ENCODE measurements around the gene TPGS2.

The TPGS2 gene

GRCh38 chr18:36757991-36758390, 70.8 kb downstream of the TPGS2 start:
- H3K4me3 ChIP-seq (ENCODE audit: low read length): no peak overlapping the region
- no peak for DNase-seq (ENCODE audit: low read depth)
- no peak for TF ChIP-seq CTCF (conservative IDR thresholded peaks at IDR 0.05; ENCODE audit: low read depth, low read length)

GRCh38 chr18:36757081-36757480, 71.7 kb downstream of the TPGS2 start:
- H3K4me3 ChIP-seq (ENCODE audit: low read length): no peak overlapping the region
- peak; percentile 16 for DNase-seq (ENCODE audit: low read depth)
- TF ChIP-seq CTCF (conservative IDR thresholded peaks at IDR 0.05; ENCODE audit: low read depth, low read length): peak; percentile 72

GRCh38 chr18:36756242-36756641, 72.6 kb downstream of the TPGS2 start:
- no peak overlapping the region for H3K4me3 ChIP-seq (ENCODE audit: low read length)
- peak; percentile 28 for DNase-seq (ENCODE audit: low read depth)
- TF ChIP-seq CTCF (conservative IDR thresholded peaks at IDR 0.05; ENCODE audit: low read depth, low read length): no peak

- DNase-seq (ENCODE audit: low read depth): no peak
- no peak for TF ChIP-seq CTCF (conservative IDR thresholded peaks at IDR 0.05; ENCODE audit: low read depth, low read length)
Observed at GRCh38 chr18:36752929-36753865, 75.6 kb downstream of the TPGS2 start.

GRCh38 chr18:36745219-36745975, 83.4 kb downstream of the TPGS2 start:
- DNase-seq (ENCODE audit: low read depth): no peak
- no peak overlapping the region for H3K4me3 ChIP-seq (ENCODE audit: low read length)
- TF ChIP-seq CTCF (conservative IDR thresholded peaks at IDR 0.05; ENCODE audit: low read depth, low read length): no peak

More at GRCh38 chr18:36752929-36753865, 75.6 kb downstream of the TPGS2 start:
- H3K4me3 ChIP-seq (ENCODE audit: low read length): no peak overlapping the region

GRCh38 chr18:36744261-36744876, 84.4 kb downstream of the TPGS2 start:
- TF ChIP-seq CTCF (conservative IDR thresholded peaks at IDR 0.05; ENCODE audit: low read depth, low read length): no peak
- no peak for DNase-seq (ENCODE audit: low read depth)
- no peak overlapping the region for H3K4me3 ChIP-seq (ENCODE audit: low read length)

Measured in retinal pigment epithelial cell (primary cell).